NCI-H460 (cell line): ENCODE measurements around the gene ANKS1A. TPM values are rescaled to one million over a fixed set of nuclear protein-coding genes. Genes with fewer than 3 reads are reported as not detected.

Experiments
- DNase-seq: peaks from one replicate; pipeline ENCODE4 v3.0.0-alpha.2; 2016; ENCODE audit warnings: low read depth; ENCODE audit errors: extremely low read depth
- total RNA-seq: library from RNA; depleted of rRNA; stranded (reverse); fragments of >200 nt; shearing (Covaris generic); gene quantifications from 2 replicates; pipeline ENCODE4 v1.2.3, GENCODE V29; 2014

The ANKS1A gene
- total RNA-seq, 1 experiment from 2014 or later, result 6.0 TPM

GRCh38 chr6:35049156-35049735 is 160.2 kb downstream of the ANKS1A start:
- DNase-seq, result no peak

GRCh38 chr6:35049900-35050756 is 161.1 kb downstream of the ANKS1A start:
- no peak for DNase-seq

- no peak for DNase-seq
These were observed 161.8 kb downstream of the ANKS1A start for GRCh38 chr6:35050757-35051330.

GRCh38 chr6:35051396-35051795 is 162.3 kb downstream of the ANKS1A start:
- DNase-seq, result no peak

- no peak for DNase-seq
These were observed 163.0 kb downstream of the ANKS1A start for GRCh38 chr6:35051997-35052583.

GRCh38 chr6:35052694-35053565 is 163.9 kb downstream of the ANKS1A start:
- no peak for DNase-seq

GRCh38 chr6:35053701-35054100 is 164.6 kb downstream of the ANKS1A start:
- DNase-seq, result no peak

- DNase-seq, result no peak
These were observed 165.2 kb downstream of the ANKS1A start for GRCh38 chr6:35054106-35054742.

GRCh38 chr6:35054743-35055130 is 165.7 kb downstream of the ANKS1A start:
- no peak for DNase-seq

- DNase-seq, result no peak
These were observed 166.8 kb downstream of the ANKS1A start for GRCh38 chr6:35055891-35056290.

GRCh38 chr6:35056952-35057351 is 167.9 kb downstream of the ANKS1A start:
- DNase-seq, result no peak

GRCh38 chr6:35057449-35058357 is 168.6 kb downstream of the ANKS1A start:
- no peak for DNase-seq

- no peak for DNase-seq
These were observed 169.3 kb downstream of the ANKS1A start for GRCh38 chr6:35058358-35058675.

GRCh38 chr6:35058865-35059522 is 169.9 kb downstream of the ANKS1A start:
- no peak for DNase-seq

- DNase-seq, result no peak
These were observed 170.7 kb downstream of the ANKS1A start for GRCh38 chr6:35059596-35060345.

- DNase-seq, result no peak
These were observed 172.1 kb downstream of the ANKS1A start for GRCh38 chr6:35061102-35061615.

GRCh38 chr6:35061651-35062410 is 172.8 kb downstream of the ANKS1A start:
- no peak for DNase-seq
